Measurements from ENCODE around the gene TST. TPM values are rescaled to one million over a fixed set of nuclear protein-coding genes. Genes with fewer than 3 reads are reported as not detected.

The TST gene
- total RNA-seq, 1 donor = 6.7 TPM

DNA sequence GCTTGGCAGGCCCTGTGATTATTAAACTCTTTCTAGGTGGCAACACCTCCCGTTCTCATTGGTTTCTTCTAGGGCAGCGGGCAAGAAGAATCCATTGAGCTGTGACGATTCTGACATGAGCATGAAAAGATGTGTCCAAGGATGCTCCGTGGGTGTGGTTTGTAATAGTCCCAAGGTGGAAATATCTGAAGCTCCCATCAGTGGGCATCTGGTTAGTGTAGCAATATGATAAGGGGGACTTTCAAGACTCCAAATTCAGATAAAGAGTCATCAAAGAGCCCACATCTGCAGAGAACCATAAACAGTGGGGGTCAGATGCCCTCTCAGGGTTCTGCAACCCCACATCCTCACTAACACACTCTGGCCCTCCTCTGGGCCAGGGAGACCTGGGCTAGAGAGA lies 42.6 kb downstream of the TST start:
- no peaks in the 10 kb centered on the region for H3K27me3 ChIP-seq (ENCODE audit: insufficient read depth, low read length)
- H3K4me1 ChIP-seq (ENCODE audit: insufficient read depth, low read length) = peaks cover 7% of the 10 kb centered on the region
- H3K4me3 ChIP-seq (ENCODE audit: low read length) = no peak overlapping the region
- H3K9me3 ChIP-seq (ENCODE audit: low read depth, low read length) = no peaks in the 10 kb centered on the region

DNA sequence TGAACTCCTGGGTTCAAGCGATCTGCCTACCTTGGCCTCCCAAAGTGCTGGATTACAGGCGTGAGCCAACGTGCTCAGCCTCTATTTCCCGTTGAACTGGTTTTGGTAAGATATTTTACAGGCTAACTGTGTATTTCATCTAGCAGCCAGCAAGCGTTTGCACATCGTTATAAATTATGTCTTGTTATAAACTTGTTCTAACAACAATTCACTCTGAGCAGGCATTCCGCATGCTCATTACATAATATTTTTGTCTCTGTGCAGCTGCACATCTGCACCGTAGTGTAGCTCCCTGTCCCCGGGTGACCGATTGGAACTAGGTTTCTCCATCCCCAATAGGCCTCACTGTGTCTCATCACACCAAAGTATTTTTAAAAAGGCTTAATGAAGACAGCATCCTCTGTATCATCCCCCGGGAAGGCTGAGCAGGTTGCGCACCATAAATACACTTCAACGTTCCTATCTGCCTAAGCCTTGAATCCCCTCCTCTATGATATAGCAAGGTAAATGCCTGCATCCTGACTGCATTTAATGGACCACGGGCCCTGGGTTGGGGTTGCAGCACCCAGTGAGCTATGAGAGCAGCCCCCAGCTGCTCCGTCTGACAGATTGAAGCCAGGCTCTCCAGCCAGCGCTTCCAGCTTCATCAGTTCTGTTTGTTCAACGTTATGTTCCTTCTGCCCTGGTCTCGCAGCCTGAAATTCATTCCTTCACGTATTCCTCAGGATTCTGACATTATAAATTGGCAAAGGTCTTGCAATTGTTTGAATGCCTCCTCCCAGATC lies 47.7 kb downstream of the TST start:
- Histone ChIP-seq H3K9me3 (ENCODE audit: low read depth, low read length) (no peaks in the 10 kb centered on the region), H3K4me1 (ENCODE audit: insufficient read depth, low read length) (no peaks in the 10 kb centered on the region), H3K27me3 (ENCODE audit: insufficient read depth, low read length) (no peaks in the 10 kb centered on the region), H3K4me3 (ENCODE audit: low read length) (no peak overlapping the region)

DNA sequence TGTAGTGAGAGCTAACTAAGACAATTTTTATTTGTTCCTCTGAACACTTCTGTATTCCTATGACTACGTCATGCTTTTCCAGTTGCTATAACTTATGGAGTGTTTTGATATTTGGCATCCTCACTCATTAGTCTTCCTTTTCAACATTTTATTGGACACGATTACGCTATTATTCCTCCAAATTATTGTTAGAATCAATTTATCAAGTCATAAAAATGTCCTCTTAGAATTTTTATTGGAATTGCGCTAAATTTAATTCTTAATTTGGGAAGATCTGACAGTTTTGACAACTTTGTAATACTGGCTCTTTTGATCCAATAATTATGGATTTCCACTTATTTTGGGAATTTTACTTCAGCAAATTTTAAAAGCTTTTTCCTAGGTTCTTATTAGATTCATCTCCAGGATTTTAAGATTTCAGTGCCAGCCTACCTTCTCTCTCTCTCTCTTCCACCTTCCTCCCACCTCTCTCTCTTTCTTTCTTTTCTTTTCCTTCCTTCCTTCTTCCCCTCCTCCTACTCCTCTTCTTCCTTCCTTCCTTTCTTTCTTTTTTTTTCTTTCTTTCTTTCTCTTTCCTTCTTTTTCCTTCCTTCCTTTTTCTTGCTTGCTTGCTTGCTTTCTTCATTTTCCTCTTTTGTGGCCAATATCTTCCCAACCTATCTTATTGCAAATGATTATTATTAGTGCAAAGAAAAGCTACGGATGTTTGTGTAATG lies 50.8 kb downstream of the TST start:
- Histone ChIP-seq H3K9me3 (ENCODE audit: low read depth, low read length) (no peaks in the 10 kb centered on the region), H3K27me3 (ENCODE audit: insufficient read depth, low read length) (no peaks in the 10 kb centered on the region), H3K4me1 (ENCODE audit: insufficient read depth, low read length) (peaks cover 6% of the 10 kb centered on the region), H3K4me3 (ENCODE audit: low read length) (no peak overlapping the region)

GRCh38 chr22:36966851-36967540 lies 52.3 kb downstream of the TST start:
- Histone ChIP-seq H3K9me3 (ENCODE audit: low read depth, low read length) (no peaks in the 10 kb centered on the region), H3K4me3 (ENCODE audit: low read length) (no peak overlapping the region)

GRCh38 chr22:36965696-36966095 lies 53.6 kb downstream of the TST start:
- H3K4me1 ChIP-seq (ENCODE audit: insufficient read depth, low read length) = peaks cover 6% of the 10 kb centered on the region
- no peak overlapping the region for H3K4me3 ChIP-seq (ENCODE audit: low read length)
- H3K9me3 ChIP-seq (ENCODE audit: low read depth, low read length) = no peaks in the 10 kb centered on the region
- H3K27me3 ChIP-seq (ENCODE audit: insufficient read depth, low read length) = peaks cover 13% of the 10 kb centered on the region

More at GRCh38 chr22:36966851-36967540, 52.3 kb downstream of the TST start:
- Histone ChIP-seq H3K27me3 (ENCODE audit: insufficient read depth, low read length) (peaks cover 1% of the 10 kb centered on the region), H3K4me1 (ENCODE audit: insufficient read depth, low read length) (peaks cover 6% of the 10 kb centered on the region)

- no peak overlapping the region for H3K4me3 ChIP-seq (ENCODE audit: low read length)
- peaks cover 23% of the 10 kb centered on the region for H3K27me3 ChIP-seq (ENCODE audit: insufficient read depth, low read length)
- H3K4me1 ChIP-seq (ENCODE audit: insufficient read depth, low read length) = peaks cover 6% of the 10 kb centered on the region
- no peaks in the 10 kb centered on the region for H3K9me3 ChIP-seq (ENCODE audit: low read depth, low read length)
Observed at GRCh38 chr22:36964106-36964505, 55.1 kb downstream of the TST start.

GRCh38 chr22:36963302-36963701 lies 55.9 kb downstream of the TST start:
- Histone ChIP-seq H3K27me3 (ENCODE audit: insufficient read depth, low read length) (peaks cover 23% of the 10 kb centered on the region), H3K9me3 (ENCODE audit: low read depth, low read length) (no peaks in the 10 kb centered on the region), H3K4me1 (ENCODE audit: insufficient read depth, low read length) (peaks cover 6% of the 10 kb centered on the region), H3K4me3 (ENCODE audit: low read length) (no peak overlapping the region)

DNA sequence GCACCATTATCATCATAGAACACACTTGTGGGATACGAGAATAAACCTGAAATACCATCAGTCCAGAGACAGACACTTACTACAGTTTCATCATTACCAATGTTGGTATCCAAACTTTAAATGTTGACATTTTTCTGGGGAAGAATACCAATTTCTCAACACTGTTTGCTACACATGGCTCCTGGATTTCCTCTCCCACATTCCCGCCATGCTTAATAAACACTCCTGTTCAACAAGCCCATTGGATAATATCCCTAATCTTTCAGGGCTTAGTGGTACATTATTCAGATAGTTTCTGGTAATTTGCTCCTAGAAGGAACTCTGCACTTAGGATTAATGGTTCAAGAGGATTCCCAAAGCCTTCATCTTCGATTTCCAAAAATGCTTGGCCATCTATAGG lies 57.6 kb downstream of the TST start:
- Histone ChIP-seq H3K4me1 (ENCODE audit: insufficient read depth, low read length) (peaks cover 6% of the 10 kb centered on the region), H3K9me3 (ENCODE audit: low read depth, low read length) (no peaks in the 10 kb centered on the region), H3K27me3 (ENCODE audit: insufficient read depth, low read length) (peaks cover 23% of the 10 kb centered on the region), H3K4me3 (ENCODE audit: low read length) (no peak overlapping the region)

Other genes starting within 250 kb of the TST start
- 1.6 TPM for gene IFT27, start 243.3 kb downstream of the TST start, total RNA-seq
- gene PVALB, start 202.4 kb downstream of the TST start, total RNA-seq = 0.73 TPM
- 22.8 TPM for gene NCF4, start 158.4 kb downstream of the TST start, total RNA-seq
- gene CSF2RB, start 105.8 kb downstream of the TST start, total RNA-seq = 17.4 TPM
- 20.7 TPM for gene MPST, start 295 bp upstream of the TST start, total RNA-seq
- gene KCTD17, start 32.3 kb upstream of the TST start, total RNA-seq = 10.0 TPM
- under 0.01 TPM for gene TMPRSS6, start 90.3 kb upstream of the TST start, total RNA-seq
- 26.9 TPM for gene IL2RB, start 130.5 kb upstream of the TST start, total RNA-seq
- 1.4 TPM for gene C1QTNF6, start 168.8 kb upstream of the TST start, total RNA-seq
- gene SSTR3, start 193.0 kb upstream of the TST start, total RNA-seq = 2.4 TPM
- 107 TPM for gene RAC2, start 224.8 kb upstream of the TST start, total RNA-seq

Measured in mononuclear cell (primary cell).